Suppressor macrophage treated with lipopolysaccharide for 1 hour (primary cell): ENCODE results near the gene DUSP22.

ENCODE experiments used
- DNase-seq, 3 donors: peaks; one replicate each; pipeline ENCODE4 v3.0.0-alpha.2; 2020 to 2022

Gene DUSP22

GRCh38 chr6:311679-312220, 19.5 kb downstream of the DUSP22 start:
- peak in 2 of 3 donors; percentile 31 to 35 for DNase-seq

DNA sequence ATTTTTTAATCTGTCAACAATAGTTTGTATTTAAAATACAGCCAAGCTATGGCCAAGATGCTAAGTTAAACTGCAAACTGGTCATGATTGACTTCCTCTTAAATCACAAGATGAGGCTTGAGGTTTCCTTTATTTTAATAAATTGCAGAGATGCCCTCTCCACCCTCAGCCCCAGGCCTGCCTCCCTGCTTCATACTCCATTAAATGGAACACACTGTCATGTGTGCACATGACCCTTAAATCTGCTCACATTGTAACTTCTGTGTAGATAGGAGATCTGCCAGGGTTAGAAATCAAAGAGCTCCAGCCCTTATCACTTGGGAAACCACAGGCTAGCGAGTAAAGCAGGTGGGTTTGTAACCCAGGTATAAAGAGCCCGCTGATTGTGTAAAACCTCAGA, 20.8 kb downstream of the DUSP22 start:
- peak; percentile 55 to 72 (median 66) for DNase-seq

DNA sequence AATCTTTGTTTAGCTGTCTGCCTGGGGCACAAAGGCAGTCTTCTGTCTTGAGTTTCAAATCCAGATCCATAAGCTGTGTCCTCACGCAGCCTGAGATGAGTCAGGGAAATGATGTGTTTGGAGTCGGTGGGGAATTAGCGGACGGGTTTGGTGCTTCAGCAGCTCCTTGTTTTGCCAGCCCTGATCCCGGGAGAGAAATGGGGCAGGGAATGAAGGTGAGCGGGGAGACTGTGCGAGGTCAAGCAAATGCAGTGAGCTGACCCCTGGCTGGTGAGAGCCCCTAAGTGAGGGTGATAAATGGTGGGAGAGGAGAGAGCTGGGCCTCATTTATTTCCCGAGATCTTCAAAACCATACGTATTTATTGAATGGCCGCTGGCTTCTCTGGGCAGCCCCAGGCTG, 21.6 kb downstream of the DUSP22 start:
- DNase-seq, result peak in 2 of 3 donors; percentile 30 to 38

GRCh38 chr6:314377-314776, 22.1 kb downstream of the DUSP22 start:
- no peak for DNase-seq

DNA sequence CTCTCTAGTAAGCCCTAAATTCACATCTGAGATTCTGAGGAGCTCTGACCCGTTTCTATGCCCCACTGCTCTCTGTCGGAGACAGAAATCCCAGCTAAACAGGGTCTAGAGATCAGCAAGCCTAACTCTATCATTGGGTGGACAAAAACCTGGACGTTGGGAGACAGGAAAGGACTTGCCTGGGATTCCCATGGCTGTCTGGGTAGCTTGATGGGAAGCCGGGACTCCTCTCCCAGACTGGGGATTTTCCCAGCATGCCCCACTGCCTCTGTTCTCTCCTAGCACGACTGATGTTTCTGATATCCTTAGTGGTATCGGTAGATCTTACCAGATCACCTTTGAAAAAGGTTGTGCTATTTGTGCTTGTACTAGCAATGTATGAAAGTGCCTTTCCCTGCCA, 22.9 kb downstream of the DUSP22 start:
- no peak for DNase-seq

- no peak for DNase-seq
These were observed 23.9 kb downstream of the DUSP22 start for GRCh38 chr6:315921-316752.

GRCh38 chr6:316753-317038, 24.4 kb downstream of the DUSP22 start:
- DNase-seq, result no peak

GRCh38 chr6:317060-317447, 24.8 kb downstream of the DUSP22 start:
- no peak for DNase-seq

DNA sequence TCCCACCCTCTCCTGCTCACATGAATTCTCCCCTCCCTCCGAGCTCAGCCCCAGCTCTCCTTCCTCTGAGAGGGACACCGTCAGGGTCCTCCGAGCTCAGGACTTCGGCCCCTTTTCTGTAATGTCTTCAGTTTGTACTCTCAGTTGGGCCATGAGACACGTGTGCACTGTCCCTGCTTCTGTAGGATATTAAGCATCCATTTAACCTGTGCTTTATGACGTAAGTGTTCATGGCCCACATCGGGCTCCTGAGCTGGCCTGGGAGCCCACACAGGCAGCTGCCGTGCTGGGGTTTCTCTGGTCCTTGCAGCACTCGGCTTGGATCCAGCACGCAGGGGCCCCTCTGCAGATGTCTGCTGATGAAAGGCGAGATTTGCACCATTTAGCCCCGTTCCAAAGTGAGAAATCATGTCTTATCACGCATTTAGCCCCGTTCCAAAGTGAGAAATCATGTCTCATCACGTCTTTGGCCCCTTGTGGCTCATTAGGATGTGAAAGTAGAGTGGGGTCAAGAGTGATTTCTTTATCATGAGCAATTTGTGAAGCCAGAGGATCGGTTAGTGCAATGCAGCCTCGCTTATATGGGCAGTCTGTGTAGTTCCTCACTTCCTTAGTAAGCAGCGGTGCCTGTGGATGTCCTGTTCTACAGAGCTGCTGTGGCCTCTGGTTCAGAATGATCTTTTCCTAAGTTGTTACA, 25.3 kb downstream of the DUSP22 start:
- peak; percentile 33 to 49 (median 44) for DNase-seq

- DNase-seq, result no peak
These were observed 26.1 kb downstream of the DUSP22 start for GRCh38 chr6:318243-318890.

DNA sequence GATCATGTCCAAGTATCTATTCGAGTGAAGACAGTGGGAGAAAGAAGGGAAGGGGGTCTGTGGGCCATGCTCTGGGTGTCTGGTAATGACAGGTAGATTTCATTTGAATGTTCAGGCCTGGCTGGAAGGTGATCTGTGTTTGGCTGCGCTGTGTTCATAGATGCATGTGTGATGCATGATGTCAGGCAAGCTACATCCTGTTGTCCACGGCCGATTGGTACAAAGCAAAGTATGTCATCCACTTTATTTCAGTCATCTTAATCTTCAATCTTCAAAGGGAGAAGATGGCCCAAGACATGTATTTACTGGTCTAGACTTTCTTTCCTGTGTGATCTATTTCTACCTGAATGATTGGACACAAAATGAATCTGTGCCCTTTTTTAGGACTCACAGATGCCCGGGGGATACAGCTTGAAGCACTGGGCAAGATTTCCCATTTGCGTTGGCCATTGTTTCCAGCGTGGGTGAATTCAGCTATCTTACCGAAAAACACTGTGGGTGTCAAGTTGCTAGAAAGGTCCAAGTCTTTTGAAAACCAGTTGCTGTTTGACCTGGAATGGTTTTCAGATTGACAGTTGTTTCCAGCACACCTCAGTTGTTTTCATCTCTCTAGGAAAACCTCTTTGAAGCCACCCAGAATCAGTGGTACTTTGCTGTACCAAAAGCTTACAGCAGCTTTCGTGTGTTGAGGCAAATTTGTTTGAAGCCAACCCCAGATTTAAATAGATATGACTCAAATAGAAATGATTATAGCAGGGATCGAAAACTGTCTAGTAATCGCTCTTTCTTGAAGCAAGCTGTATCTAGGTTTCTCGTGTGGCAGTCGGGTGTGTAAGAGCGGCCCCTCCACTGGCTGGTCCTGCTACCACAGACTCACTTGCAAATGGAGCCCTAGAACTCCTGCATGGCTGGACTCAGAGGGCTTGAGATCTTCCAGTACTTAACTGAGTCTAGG, 27.2 kb downstream of the DUSP22 start:
- DNase-seq, result no peak

DNA sequence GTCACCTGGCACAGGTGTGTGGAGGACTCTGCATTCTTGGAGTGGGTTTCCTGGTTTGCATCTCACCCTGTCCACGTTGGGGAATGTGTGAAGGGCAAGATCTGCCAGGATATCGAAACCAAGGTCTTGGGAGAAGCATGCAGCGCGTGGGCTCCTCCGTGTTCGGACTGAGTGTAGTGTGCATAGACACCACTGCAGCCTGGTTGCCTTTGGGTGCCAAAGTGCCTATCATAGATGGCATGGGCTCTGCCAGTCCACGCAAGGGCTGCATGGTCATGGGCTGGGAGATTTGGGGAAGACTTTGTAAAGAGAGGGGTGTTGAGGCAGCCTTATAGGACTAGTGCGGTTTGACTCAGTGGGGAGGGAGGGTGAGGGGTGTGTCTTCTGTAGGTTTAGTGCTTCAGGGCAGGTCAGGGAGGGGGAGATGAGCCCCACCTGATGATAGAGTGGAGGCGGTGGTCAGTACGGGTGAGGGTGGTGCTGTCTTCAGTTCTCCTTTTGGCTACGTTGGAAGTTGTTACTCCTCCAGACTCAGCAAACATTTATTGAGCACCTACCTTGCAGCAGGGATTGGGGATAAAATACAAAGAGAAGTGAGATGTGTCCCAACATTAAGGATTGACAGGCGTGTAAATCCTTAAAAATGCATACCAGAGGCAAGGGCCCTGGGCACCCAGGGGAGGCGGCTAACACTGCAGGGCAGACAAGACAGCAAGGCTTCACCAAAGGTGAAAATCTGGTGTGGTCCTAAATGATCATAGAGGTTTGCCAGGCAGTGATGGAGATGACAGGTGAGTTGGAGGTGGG, 28.3 kb downstream of the DUSP22 start:
- no peak for DNase-seq

DNA sequence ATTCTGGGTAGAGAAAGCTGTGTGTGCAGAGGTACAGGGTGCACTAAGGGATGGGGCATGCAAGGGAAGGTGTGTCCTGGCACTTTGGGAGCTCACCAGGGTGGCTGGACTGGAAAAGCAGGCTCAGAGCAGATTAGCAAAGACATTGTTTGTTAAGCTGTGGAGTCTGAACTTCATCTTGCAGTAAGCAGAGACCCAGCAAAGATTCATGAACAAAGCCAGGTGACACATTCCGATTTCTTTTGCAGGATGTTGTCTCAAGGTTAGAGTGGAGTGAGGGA, 28.8 kb downstream of the DUSP22 start:
- no peak for DNase-seq

- DNase-seq, result peak; percentile 33 to 57 (median 57)
These were observed 29.4 kb downstream of the DUSP22 start for GRCh38 chr6:321536-322258.

DNA sequence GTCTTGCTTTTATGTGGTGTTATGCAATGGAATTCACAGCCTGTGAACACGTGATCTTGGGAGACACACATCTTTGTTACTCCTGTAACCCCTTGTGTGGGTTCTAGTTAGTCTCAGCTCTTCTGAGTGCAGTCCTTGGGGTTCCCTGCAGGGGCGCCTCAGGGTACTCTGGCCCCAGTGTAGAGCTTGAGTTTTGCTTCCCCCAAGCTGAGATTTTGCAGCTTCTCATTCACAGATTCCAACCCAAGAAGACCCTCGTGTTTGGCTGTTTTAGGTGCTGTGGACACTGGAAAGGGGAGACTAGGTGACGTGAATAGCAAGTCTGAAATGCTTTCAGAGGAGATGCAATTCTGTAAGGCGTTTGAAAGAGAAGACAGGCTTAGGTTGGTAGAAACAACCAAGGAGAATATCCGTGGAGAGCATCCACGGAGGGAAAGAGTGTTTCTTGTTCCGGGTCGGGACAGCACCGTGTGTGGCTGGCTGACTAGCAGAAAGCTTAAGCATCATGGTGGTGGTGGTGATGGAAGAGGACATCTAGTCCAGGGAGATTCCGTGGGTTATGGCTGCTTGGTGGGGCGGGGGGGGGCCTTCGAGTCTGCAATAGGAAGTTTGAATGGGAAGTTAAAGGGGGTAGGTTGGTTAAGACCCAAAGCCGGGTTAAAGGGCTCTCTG, 30.1 kb downstream of the DUSP22 start:
- no peak for DNase-seq

DNA sequence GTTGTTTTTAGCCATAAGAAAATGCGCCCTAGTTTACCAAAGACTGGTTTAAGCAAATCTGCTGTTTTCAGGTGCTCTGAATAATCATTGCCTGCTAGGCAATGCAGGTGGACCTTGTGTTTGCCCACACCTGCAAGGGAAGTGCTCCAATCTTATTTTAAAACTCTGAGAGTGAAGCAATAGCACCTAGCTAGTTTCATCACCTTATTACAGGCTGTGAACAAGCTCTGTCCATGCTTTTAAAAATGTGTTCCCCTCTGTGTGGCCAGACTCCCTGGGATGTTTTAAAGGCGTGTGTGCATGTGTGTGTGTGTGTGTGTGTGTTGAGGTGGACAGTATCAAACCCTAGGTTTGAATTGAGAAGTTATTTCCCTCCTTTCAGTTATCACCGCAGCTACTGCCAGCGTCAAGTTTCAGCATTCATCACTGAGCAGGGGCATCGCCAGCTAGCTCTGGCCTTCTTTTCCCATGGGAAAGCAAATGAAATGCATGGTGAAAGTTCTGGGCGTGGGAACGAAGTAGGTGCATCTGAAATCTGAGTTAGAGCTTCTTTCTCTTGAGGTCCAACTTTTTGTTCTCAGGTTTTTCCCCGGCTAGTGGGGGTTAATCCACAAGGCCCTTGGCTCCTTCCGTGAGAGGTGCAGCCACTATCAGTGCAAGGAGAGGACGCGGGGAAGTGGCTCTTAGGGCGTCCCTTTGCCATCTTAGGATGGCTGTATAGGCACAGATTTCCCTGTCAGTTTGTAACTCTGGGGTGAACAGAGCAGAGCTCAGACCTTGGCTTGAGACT, 30.8 kb downstream of the DUSP22 start:
- no peak for DNase-seq

DNA sequence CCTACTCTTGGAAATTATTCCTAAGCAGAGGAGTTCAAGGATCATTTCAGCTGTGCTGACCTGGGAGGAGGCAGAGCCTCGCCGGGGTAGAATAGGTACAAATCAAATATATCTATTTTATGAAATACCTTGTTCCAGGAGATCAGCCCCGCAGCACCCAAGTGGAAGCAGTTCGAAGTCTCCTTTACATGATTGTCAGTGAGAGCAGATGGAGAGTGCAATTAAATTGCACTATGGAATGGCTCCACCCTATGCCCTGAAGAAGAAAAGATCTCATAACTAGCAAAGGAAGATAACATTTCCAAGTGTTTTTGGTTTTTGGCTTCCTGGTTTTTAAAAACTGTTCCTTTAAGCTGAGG, 31.4 kb downstream of the DUSP22 start:
- no peak for DNase-seq

DNA sequence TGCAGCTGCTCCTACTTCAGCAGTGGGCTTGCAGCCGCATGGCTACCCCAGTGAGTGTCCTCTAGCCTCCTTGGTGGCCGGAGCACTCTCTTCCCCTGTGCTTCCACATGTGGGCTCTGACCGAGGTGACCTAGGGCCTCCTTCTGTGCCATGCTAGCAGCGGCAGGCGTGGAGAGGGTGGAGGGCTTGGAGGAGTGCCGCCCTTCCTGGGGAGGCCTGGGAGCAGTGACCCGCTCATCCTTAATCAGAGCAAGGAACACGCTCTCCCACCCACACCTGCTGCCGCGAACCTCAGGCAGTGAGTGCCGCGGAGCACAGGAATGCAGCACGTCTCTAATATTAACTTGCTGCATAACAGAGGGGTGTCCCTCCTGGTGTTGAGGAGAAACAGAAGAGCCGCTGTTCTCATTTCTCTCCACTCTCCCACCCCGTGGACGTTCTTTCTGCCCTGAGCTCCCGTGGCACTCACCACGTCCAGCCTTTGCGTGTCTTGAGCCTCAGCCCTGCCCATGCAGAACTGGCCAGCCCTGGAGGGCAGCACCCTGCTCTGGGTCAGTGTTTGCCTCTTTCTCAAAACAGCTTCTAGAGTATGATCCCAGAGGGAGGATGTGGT, 31.9 kb downstream of the DUSP22 start:
- no peak for DNase-seq

GRCh38 chr6:324729-325125, 32.4 kb downstream of the DUSP22 start:
- DNase-seq, result no peak
